SIG-M5 treated with dmso at 0.1 percent for 504 hours (cell line): ENCODE measurements around the gene CHST10.
A peak's percentile ranks its signal among the peaks of the same experiment; 100 is the strongest.

Experiments
- DNase-seq: peaks from one replicate; lab custom pipeline; 2025; ENCODE audit not compliant: unreplicated experiment; lab: John Stamatoyannopoulos, UW

Gene CHST10

GRCh38 chr2:100416397-100416934 lies 1.0 kb downstream of the CHST10 start:
- DNase-seq, result peak; percentile 7

- DNase-seq, result no peak
These were observed 3.9 kb downstream of the CHST10 start for GRCh38 chr2:100413571-100413970.

GRCh38 chr2:100412881-100413321 lies 4.6 kb downstream of the CHST10 start:
- DNase-seq, result no peak

GRCh38 chr2:100412466-100412865 lies 5.0 kb downstream of the CHST10 start:
- DNase-seq, result no peak

- DNase-seq, result no peak
These were observed 5.6 kb downstream of the CHST10 start for GRCh38 chr2:100411841-100412292.

- DNase-seq, result no peak
These were observed 7.4 kb downstream of the CHST10 start for GRCh38 chr2:100409975-100410647.

GRCh38 chr2:100409461-100409860 lies 8.0 kb downstream of the CHST10 start:
- no peak for DNase-seq

GRCh38 chr2:100408941-100409340 lies 8.5 kb downstream of the CHST10 start:
- no peak for DNase-seq

- no peak for DNase-seq
These were observed 9.4 kb downstream of the CHST10 start for GRCh38 chr2:100408104-100408503.

- DNase-seq, result no peak
These were observed 9.9 kb downstream of the CHST10 start for GRCh38 chr2:100407563-100407962.

GRCh38 chr2:100407073-100407472 lies 10.4 kb downstream of the CHST10 start:
- DNase-seq, result no peak

GRCh38 chr2:100406120-100406508 lies 11.4 kb downstream of the CHST10 start:
- no peak for DNase-seq

GRCh38 chr2:100405403-100406119 lies 11.9 kb downstream of the CHST10 start:
- no peak for DNase-seq

GRCh38 chr2:100404411-100404810 lies 13.1 kb downstream of the CHST10 start:
- no peak for DNase-seq

GRCh38 chr2:100403722-100404121 lies 13.7 kb downstream of the CHST10 start:
- DNase-seq, result no peak

- DNase-seq, result no peak
These were observed 16.2 kb downstream of the CHST10 start for GRCh38 chr2:100401268-100401667.

GRCh38 chr2:100399714-100400113 lies 17.8 kb downstream of the CHST10 start:
- no peak for DNase-seq

GRCh38 chr2:100397976-100398375 lies 19.5 kb downstream of the CHST10 start:
- DNase-seq, result no peak

- no peak for DNase-seq
These were observed 20.2 kb downstream of the CHST10 start for GRCh38 chr2:100397118-100397860.

- DNase-seq, result no peak
These were observed 21.0 kb downstream of the CHST10 start for GRCh38 chr2:100396483-100396882.

- no peak for DNase-seq
These were observed 21.7 kb downstream of the CHST10 start for GRCh38 chr2:100395532-100396350.
